Muscle layer of colon (tissue), 2 donors: ENCODE data around the gene RBL2.
A peak's percentile ranks its signal among the peaks of the same experiment; 100 is the strongest.

Source experiments
- H3K27ac ChIP-seq: one replicate; pipeline ENCODE4 v1.7.0; 2013; ENCODE audit warnings: low read depth, mild to moderate bottlenecking, low read length, moderate library complexity
- H3K27me3 ChIP-seq, 2 donors: one replicate each; pipeline ENCODE4 v1.7.0; 2013; ENCODE audit warnings: low read length in 2 of 2, mild to moderate bottlenecking in 2 of 2; ENCODE audit not compliant: insufficient read depth in 2 of 2, control insufficient read depth in 1 of 2
- H3K36me3 ChIP-seq: one replicate; pipeline ENCODE4 v1.7.0; 2013; ENCODE audit warnings: mild to moderate bottlenecking, low read length; ENCODE audit not compliant: insufficient read depth
- H3K4me1 ChIP-seq: one replicate; pipeline ENCODE4 v1.7.0; 2013; ENCODE audit warnings: mild to moderate bottlenecking, low read length; ENCODE audit not compliant: insufficient read depth
- H3K4me3 ChIP-seq, 2 donors: one replicate each; pipeline ENCODE4 v1.7.0; 2013; ENCODE audit warnings: low read length in 2 of 2, low read depth in 1 of 2, mild to moderate bottlenecking in 1 of 2, moderate library complexity in 1 of 2
- H3K9ac ChIP-seq: one replicate; pipeline ENCODE4 v1.7.0; 2013; ENCODE audit warnings: low read length
- H3K9me3 ChIP-seq: one replicate; pipeline ENCODE4 v1.7.0; 2013; ENCODE audit warnings: mild to moderate bottlenecking, low read length
- donor health status: abdominal sarcoma.
- donor health status: Adenocarcinoma of cecum.

Gene RBL2

GRCh38 chr16:53428681-53429080, 5.6 kb upstream of the RBL2 start:
- no peaks in the 10 kb centered on the region for H3K9me3 ChIP-seq
- no peak overlapping the region for H3K4me3 ChIP-seq
- H3K27me3 ChIP-seq, result no peaks in the 10 kb centered on the region
- no peak overlapping the region for H3K27ac ChIP-seq
- H3K9ac ChIP-seq, result no peak overlapping the region
- no peaks in the 10 kb centered on the region for H3K36me3 ChIP-seq
- no peaks in the 10 kb centered on the region for H3K4me1 ChIP-seq

- Histone ChIP-seq H3K27ac (no peak overlapping the region), H3K36me3 (no peaks in the 10 kb centered on the region), H3K9ac (no peak overlapping the region), H3K4me1 (no peaks in the 10 kb centered on the region), H3K9me3 (no peaks in the 10 kb centered on the region), H3K27me3 (no peaks in the 10 kb centered on the region), H3K4me3 (no peak overlapping the region)
These were observed 4.9 kb upstream of the RBL2 start for GRCh38 chr16:53429221-53429943.

GRCh38 chr16:53430363-53430762, 3.9 kb upstream of the RBL2 start:
- H3K27me3 ChIP-seq, result no peaks in the 10 kb centered on the region
- H3K36me3 ChIP-seq, result no peaks in the 10 kb centered on the region
- H3K4me3 ChIP-seq, result no peak overlapping the region
- H3K27ac ChIP-seq, result no peak overlapping the region
- no peak overlapping the region for H3K9ac ChIP-seq
- H3K4me1 ChIP-seq, result no peaks in the 10 kb centered on the region
- no peaks in the 10 kb centered on the region for H3K9me3 ChIP-seq

- H3K4me3 ChIP-seq, result peak overlapping the region in 1 of 2 donors; percentile 94
- H3K27me3 ChIP-seq, result no peaks in the 10 kb centered on the region
- no peaks in the 10 kb centered on the region for H3K36me3 ChIP-seq
- H3K4me1 ChIP-seq, result peaks cover 13% of the 10 kb centered on the region
- H3K27ac ChIP-seq, result no peak overlapping the region
- no peak overlapping the region for H3K9ac ChIP-seq
- H3K9me3 ChIP-seq, result no peaks in the 10 kb centered on the region
These were observed 762 bp upstream of the RBL2 start for GRCh38 chr16:53433509-53433908.

- no peaks in the 10 kb centered on the region for H3K27me3 ChIP-seq
- no peaks in the 10 kb centered on the region for H3K36me3 ChIP-seq
- H3K27ac ChIP-seq, result peak overlapping the region; percentile 97
These were observed 318 bp upstream of the RBL2 start for GRCh38 chr16:53433930-53434376.

GRCh38 chr16:53435066-53435688, 906 bp downstream of the RBL2 start:
- peak overlapping the region; percentile 86 to 94 for H3K4me3 ChIP-seq
- H3K27me3 ChIP-seq, result no peaks in the 10 kb centered on the region
- H3K9ac ChIP-seq, result peak overlapping the region; percentile 84
- no peaks in the 10 kb centered on the region for H3K9me3 ChIP-seq
- peak overlapping the region; percentile 97 for H3K27ac ChIP-seq
- H3K36me3 ChIP-seq, result no peaks in the 10 kb centered on the region
- peaks cover 13% of the 10 kb centered on the region for H3K4me1 ChIP-seq

More at GRCh38 chr16:53433930-53434376, 318 bp upstream of the RBL2 start:
- H3K4me3 ChIP-seq, result peak overlapping the region; percentile 86 to 94
- no peaks in the 10 kb centered on the region for H3K9me3 ChIP-seq
- no peak overlapping the region for H3K9ac ChIP-seq
- H3K4me1 ChIP-seq, result peaks cover 13% of the 10 kb centered on the region

- H3K27me3 ChIP-seq, result no peaks in the 10 kb centered on the region
- peaks cover 13% of the 10 kb centered on the region for H3K4me1 ChIP-seq
- no peak overlapping the region for H3K4me3 ChIP-seq
- H3K9me3 ChIP-seq, result no peaks in the 10 kb centered on the region
- no peaks in the 10 kb centered on the region for H3K36me3 ChIP-seq
- H3K27ac ChIP-seq, result no peak overlapping the region
- no peak overlapping the region for H3K9ac ChIP-seq
These were observed 5.9 kb downstream of the RBL2 start for GRCh38 chr16:53440125-53440524.

GRCh38 chr16:53445534-53445933, 11.3 kb downstream of the RBL2 start:
- H3K27ac ChIP-seq, result no peak overlapping the region
- no peak overlapping the region for H3K4me3 ChIP-seq
- no peak overlapping the region for H3K9ac ChIP-seq
- H3K4me1 ChIP-seq, result no peaks in the 10 kb centered on the region
- H3K36me3 ChIP-seq, result peaks cover 13% of the 10 kb centered on the region
- no peaks in the 10 kb centered on the region for H3K9me3 ChIP-seq
- H3K27me3 ChIP-seq, result no peaks in the 10 kb centered on the region

GRCh38 chr16:53446090-53446489, 11.8 kb downstream of the RBL2 start:
- no peaks in the 10 kb centered on the region for H3K9me3 ChIP-seq
- H3K36me3 ChIP-seq, result peaks cover 13% of the 10 kb centered on the region
- H3K9ac ChIP-seq, result no peak overlapping the region
- no peak overlapping the region for H3K4me3 ChIP-seq
- no peak overlapping the region for H3K27ac ChIP-seq
- no peaks in the 10 kb centered on the region for H3K27me3 ChIP-seq
- H3K4me1 ChIP-seq, result no peaks in the 10 kb centered on the region

- no peak overlapping the region for H3K27ac ChIP-seq
- no peaks in the 10 kb centered on the region for H3K4me1 ChIP-seq
- no peak overlapping the region for H3K9ac ChIP-seq
- no peaks in the 10 kb centered on the region for H3K9me3 ChIP-seq
- H3K36me3 ChIP-seq, result peaks cover 28% of the 10 kb centered on the region
- H3K27me3 ChIP-seq, result no peaks in the 10 kb centered on the region
- H3K4me3 ChIP-seq, result no peak overlapping the region
These were observed 15.7 kb downstream of the RBL2 start for GRCh38 chr16:53449816-53450517.

GRCh38 chr16:53453928-53454327, 19.7 kb downstream of the RBL2 start:
- Histone ChIP-seq H3K9ac (no peak overlapping the region), H3K9me3 (no peaks in the 10 kb centered on the region), H3K4me1 (no peaks in the 10 kb centered on the region), H3K4me3 (no peak overlapping the region), H3K27me3 (no peaks in the 10 kb centered on the region), H3K36me3 (peaks cover 45% of the 10 kb centered on the region), H3K27ac (no peak overlapping the region)
